Heart left ventricle (tissue), 13 donors: Measurements from ENCODE around the gene NAGPA.
"Not testable (repeated sequence)": the region's sequence is repeated elsewhere in the genome, so short reads cannot be mapped to it uniquely, and the experiment has no call there.

Experiments
- CTCF ChIP-seq, 12 donors: fragments of 200-600 bp; sonication (generic) in 4 of 12; IDR thresholded peaks; one replicate each; pipeline versions ENCODE4 v1.5.0 to v1.8.0; 2018 to 2022; ENCODE audit warnings: antibody characterized with exemption in 12 of 12, mild to moderate bottlenecking in 5 of 12
- POLR2A ChIP-seq, 2 donors: fragments of 450-650 bp; IDR thresholded peaks; one replicate each; pipeline ENCODE4 v1.6.1; 2017; ENCODE audit warnings: antibody characterized with exemption in 2 of 2, mild to moderate bottlenecking in 2 of 2, moderate library complexity in 2 of 2
- donor health status: ischemic (EF 13 %, LVEDD 7.1; RV severe dilation, severe dysfunction).
- donor health status: DM: no; HTN: yes; CAD: no.
- donor health status: DM: no; HTN: no; CAD: no.
- donor health status: ischemic (EF 25% LVEDD 6.9; RV normal size, moderate dysfunction).
- donor health status: ischemic (EF 25% LVEDD 5.7; RV mildly dilated, moderate dysfunction).
- donor health status: ischemic (EF 35%, LVEDD 5.7; RV mildly dilated, moderate dysfunction).
- donor health status: nonischemic (EF 11% LVEDD 7.7; RV severe dilation, severe dysfunction).
- donor health status: DM: yes; HTN: yes; CAD: no.
- donor health status: PGD.
- donor health status: ischemic (EF 29% LVEDD 5.4; RV normal size, mild dysfunction).
- donor health status: nonischemic (EF 23%, LVEDD 6.1; RV moderate dilation, normal function).

- TF ChIP-seq CTCF, POLR2A (IDR thresholded peaks at IDR 0.05): not testable (repeated sequence)
These were observed 47.3 kb upstream of the NAGPA start for GRCh38 chr16:5080996-5081395.
